Measurements from ENCODE around the gene DEFB119.

GRCh38 chr20:31425797-31426196 lies 35.4 kb upstream of the DEFB119 start:
- no peak for TF ChIP-seq CTCF (IDR thresholded peaks at IDR 0.05; ENCODE audit: poor library complexity, severe bottlenecking)
- no peak for TF ChIP-seq EZH2 (IDR thresholded peaks at IDR 0.05; ENCODE audit: borderline replicate concordance, insufficient read depth, low read length, poor library complexity, severe bottlenecking)
- no peak for TF ChIP-seq EP300 (conservative IDR thresholded peaks at IDR 0.05; ENCODE audit: poor library complexity, severe bottlenecking)
- TF ChIP-seq MXI1 (conservative IDR thresholded peaks at IDR 0.05; ENCODE audit: poor library complexity, severe bottlenecking) = no peak
- TF ChIP-seq RAD21 (conservative IDR thresholded peaks at IDR 0.05) = no peak
- no peak for TF ChIP-seq POLR2AphosphoS5 (IDR thresholded peaks at IDR 0.05)
- no peak for TF ChIP-seq TAF1 (IDR thresholded peaks at IDR 0.05; ENCODE audit: low read depth)
- TF ChIP-seq SMC3 (conservative IDR thresholded peaks at IDR 0.05; ENCODE audit: poor library complexity) = no peak
- no peak for TF ChIP-seq REST (IDR thresholded peaks at IDR 0.05; ENCODE audit: borderline replicate concordance)

Measured in neural cell (in vitro differentiated cells).